ENCODE results near the gene IMMP2L.

DNA sequence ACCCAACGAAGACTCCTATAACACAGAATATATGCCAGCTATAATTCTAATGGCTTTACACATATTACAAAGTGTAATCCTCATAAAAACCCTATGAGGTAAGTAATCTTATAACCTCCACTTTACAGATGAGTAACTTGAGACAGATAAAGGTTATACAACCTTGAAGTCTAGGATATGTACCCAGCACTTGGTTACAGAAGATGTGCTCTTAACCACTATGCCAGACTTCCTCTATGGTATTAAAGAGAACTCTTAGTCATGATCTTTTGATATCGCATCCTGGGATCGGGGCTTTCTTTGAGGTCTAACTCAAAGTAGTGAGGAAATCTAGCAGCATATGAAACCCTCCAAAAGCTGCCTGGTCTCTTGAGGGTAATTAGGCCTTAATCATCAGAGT lies 790.6 kb downstream of the IMMP2L start:
- TF ChIP-seq EZH2 (IDR thresholded peaks at IDR 0.05): no peak
- TF ChIP-seq, protein P1, sequence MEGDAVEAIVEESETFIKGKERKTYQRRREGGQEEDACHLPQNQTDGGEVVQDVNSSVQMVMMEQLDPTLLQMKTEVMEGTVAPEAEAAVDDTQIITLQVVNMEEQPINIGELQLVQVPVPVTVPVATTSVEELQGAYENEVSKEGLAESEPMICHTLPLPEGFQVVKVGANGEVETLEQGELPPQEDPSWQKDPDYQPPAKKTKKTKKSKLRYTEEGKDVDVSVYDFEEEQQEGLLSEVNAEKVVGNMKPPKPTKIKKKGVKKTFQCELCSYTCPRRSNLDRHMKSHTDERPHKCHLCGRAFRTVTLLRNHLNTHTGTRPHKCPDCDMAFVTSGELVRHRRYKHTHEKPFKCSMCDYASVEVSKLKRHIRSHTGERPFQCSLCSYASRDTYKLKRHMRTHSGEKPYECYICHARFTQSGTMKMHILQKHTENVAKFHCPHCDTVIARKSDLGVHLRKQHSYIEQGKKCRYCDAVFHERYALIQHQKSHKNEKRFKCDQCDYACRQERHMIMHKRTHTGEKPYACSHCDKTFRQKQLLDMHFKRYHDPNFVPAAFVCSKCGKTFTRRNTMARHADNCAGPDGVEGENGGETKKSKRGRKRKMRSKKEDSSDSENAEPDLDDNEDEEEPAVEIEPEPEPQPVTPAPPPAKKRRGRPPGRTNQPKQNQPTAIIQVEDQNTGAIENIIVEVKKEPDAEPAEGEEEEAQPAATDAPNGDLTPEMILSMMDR (IDR thresholded peaks at IDR 0.05): no peak
- no peak for TF ChIP-seq EZH2phosphoT487 (IDR thresholded peaks at IDR 0.05)
